HCT116 (cell line): Measurements from ENCODE around the gene DIAPH3. TPM values are rescaled to one million over a fixed set of nuclear protein-coding genes. Genes with fewer than 3 reads are reported as not detected.

Experiments
- ATAC-seq: fragments of 200-7000 bp; cut with Tn5 transposase; 2 replicates; pipeline ENCODE4 v1.9.1; 2020; ENCODE audit warnings: mild to moderate bottlenecking, moderate library complexity
- BruUV-seq: library from RNA; stranded (reverse); fragments of 400-500 nt; replicated peaks from 2 replicates; lab custom pipeline; 2021; lab: Mats Ljungman, UMichigan
- CTCF ChIA-PET: fragments of 300-600 bp; sonication (Branson Sonifier 250); formaldehyde crosslinking; loops from one replicate; lab custom pipeline; 2021; ENCODE audit warnings: antibody characterized with exemption; lab: Charles Lee
- POLR2A ChIA-PET: fragments of 300-600, 350-600 bp; sonication (Branson Sonifier 250); formaldehyde crosslinking; loops from one replicate; lab custom pipeline; 2021; ENCODE audit warnings: antibody characterized with exemption; lab: Charles Lee
- RAD21 ChIA-PET, 2 experiments: fragments of 300-600 bp; sonication (Branson Sonifier 250); formaldehyde crosslinking; loops; one replicate each; lab custom pipeline; 2023; ENCODE audit warnings: low total read pairs in 2 of 2; ENCODE audit not compliant: uncharacterized antibody in 2 of 2, unreplicated experiment in 2 of 2, low non-redundant PET in 1 of 2; lab: Charles Lee
- DNase-seq: peaks from one replicate; pipeline ENCODE4 v3.0.0-alpha.2; 2010; ENCODE audit warnings: low read depth, low spot score
- H2AFZ ChIP-seq: fragments of 200-600 bp; shearing (Covaris generic), sonication (generic); 2 replicates; pipeline ENCODE4 v1.6.1; 2017; ENCODE audit warnings: low read depth, mixed run types, mixed read lengths, antibody characterized with exemption, low read length; ENCODE audit not compliant: poor library complexity, severe bottlenecking
- H3K27ac ChIP-seq: 2 replicates; pipeline ENCODE4 v1.5.1; 2012; ENCODE audit warnings: low read depth, low read length
- H3K27me3 ChIP-seq: fragments of 200-600 bp; sonication (generic); 2 replicates; pipeline ENCODE4 v1.6.1; 2016; ENCODE audit warnings: mixed run types, low read length, mixed read lengths; ENCODE audit not compliant: insufficient read depth
- H3K36me3 ChIP-seq, 2 experiments: fragments of 200-500 bp in 1 of 2; fragments of 200-600 bp in 1 of 2; sonication (Bioruptor generic) in 1 of 2; sonication (generic) in 1 of 2; 2 replicates each; pipeline versions ENCODE4 v1.5.1 to v1.6.1; 2014 to 2016; ENCODE audit warnings: low read length in 2 of 2, inconsistent platforms in 1 of 2, mixed read lengths in 1 of 2, mixed run types in 1 of 2; ENCODE audit not compliant: insufficient read depth in 2 of 2, control insufficient read depth in 1 of 2
- H3K4me1 ChIP-seq, 2 experiments: fragments of 200-600 bp in 1 of 2; sonication (generic) in 1 of 2; 2 replicates each; pipeline versions ENCODE4 v1.5.1 to v1.6.1; 2012 to 2017; ENCODE audit warnings: low read length in 2 of 2, inconsistent platforms in 1 of 2, mild to moderate bottlenecking in 1 of 2, mixed read lengths in 1 of 2, mixed run types in 1 of 2, moderate library complexity in 1 of 2; ENCODE audit not compliant: insufficient read depth in 2 of 2, control insufficient read depth in 1 of 2
- H3K4me2 ChIP-seq: fragments of 200-600 bp; sonication (generic); 2 replicates; pipeline ENCODE4 v1.6.1; 2017; ENCODE audit warnings: mixed run types, low read length, mixed read lengths
- H3K4me3 ChIP-seq, 2 experiments: fragments of 200-600 bp in 1 of 2; sonication (generic) in 1 of 2; replicated peaks in 1 of 2; 2 replicates each; pipeline ENCODE4 v1.5.1; 2011 to 2016; ENCODE audit warnings: low read length in 2 of 2, control low read depth in 1 of 2, low read depth in 1 of 2, mild to moderate bottlenecking in 1 of 2, mixed read lengths in 1 of 2, mixed run types in 1 of 2
- H3K79me2 ChIP-seq: fragments of 200-600 bp; sonication (generic); 2 replicates; pipeline ENCODE4 v1.6.1; 2017; ENCODE audit warnings: mild to moderate bottlenecking, mixed run types, low read length, moderate library complexity, mixed read lengths; ENCODE audit not compliant: insufficient read depth
- H3K9ac ChIP-seq: fragments of 200-600 bp; sonication (generic); 2 replicates; pipeline ENCODE4 v1.6.1; 2016; ENCODE audit warnings: low read length, mixed read lengths
- H3K9me2 ChIP-seq: fragments of 200-600 bp; sonication (generic), shearing (Covaris generic); 2 replicates; pipeline ENCODE4 v1.6.1; 2017; ENCODE audit warnings: mixed run types, mild to moderate bottlenecking, moderate library complexity; ENCODE audit not compliant: insufficient read depth
- H3K9me3 ChIP-seq, 2 experiments: fragments of 200-500 bp in 1 of 2; fragments of 200-600 bp in 1 of 2; sonication (Bioruptor generic) in 1 of 2; sonication (generic) in 1 of 2; 2 replicates each; pipeline ENCODE4 v1.6.1; 2014 to 2017; ENCODE audit warnings: low read length in 2 of 2, mixed read lengths in 2 of 2, inconsistent platforms in 1 of 2, low read depth in 1 of 2, mild to moderate bottlenecking in 1 of 2, mixed run types in 1 of 2, moderate library complexity in 1 of 2; ENCODE audit not compliant: control insufficient read depth in 1 of 2, insufficient read depth in 1 of 2
- H4K20me1 ChIP-seq: fragments of 200-600 bp; sonication (generic), shearing (Covaris generic); 2 replicates; pipeline ENCODE4 v1.6.1; 2017; ENCODE audit warnings: mixed run types, mild to moderate bottlenecking, moderate library complexity; ENCODE audit not compliant: insufficient read depth
- CEBPB ChIP-seq: IDR thresholded peaks from 2 replicates; pipeline ENCODE4 v1.6.1; 2012; ENCODE audit warnings: low read depth
- EZH2 ChIP-seq: fragments of 200-600 bp; sonication (generic); IDR thresholded peaks from 2 replicates; pipeline ENCODE4 v1.6.1; 2017; ENCODE audit warnings: antibody characterized with exemption, mixed run types
- EZH2phosphoT487 ChIP-seq: fragments of 200-600 bp; IDR thresholded peaks from 2 replicates; pipeline ENCODE4 v1.6.1; 2018; ENCODE audit warnings: antibody characterized with exemption, borderline replicate concordance
- FOSL1 ChIP-seq: IDR thresholded peaks from 2 replicates; pipeline ENCODE4 v1.6.1; 2012; ENCODE audit warnings: low read depth
- MAX ChIP-seq: IDR thresholded peaks from 2 replicates; pipeline ENCODE4 v1.6.1; 2012
- RAD21 ChIP-seq: IDR thresholded peaks from 2 replicates; pipeline ENCODE4 v1.6.1; 2012; ENCODE audit warnings: low read depth, mild to moderate bottlenecking
- REST ChIP-seq: IDR thresholded peaks from 2 replicates; pipeline ENCODE4 v1.6.1; 2012; ENCODE audit warnings: low read depth
- SRF ChIP-seq: IDR thresholded peaks from 2 replicates; pipeline ENCODE4 v1.6.1; 2012; ENCODE audit warnings: low read depth
- YY1 ChIP-seq: IDR thresholded peaks from 2 replicates; pipeline ENCODE4 v1.6.1; 2011; ENCODE audit warnings: low read length, low read depth, moderate library complexity, mild to moderate bottlenecking; ENCODE audit not compliant: insufficient replicate concordance; ENCODE audit errors: extremely low read depth
- ZBTB33 ChIP-seq: IDR thresholded peaks from 2 replicates; pipeline ENCODE4 v1.6.1; 2011; ENCODE audit warnings: mild to moderate bottlenecking, low read length, moderate library complexity; ENCODE audit not compliant: insufficient replicate concordance; ENCODE audit errors: extremely low read depth
- ZFX ChIP-seq: fragments of 450-650 bp; IDR thresholded peaks from 2 replicates; pipeline ENCODE4 v1.6.1; 2017
- ZNF274 ChIP-seq: fragments of 200-500 bp; sonication (Bioruptor generic); IDR thresholded peaks from 2 replicates; pipeline ENCODE4 v1.6.1; 2014; ENCODE audit warnings: mild to moderate bottlenecking, low read depth, low read length, inconsistent platforms
- intact Hi-C: fragments of 100-400 bp; cut with micrococcal nuclease; formaldehyde crosslinking; loops from 2 replicates; pipeline ENCODE4 v1.10.0; 2022
- total RNA-seq: library from RNA; stranded (reverse); gene quantifications from one replicate; pipeline ENCODE4 v1.2.1, GENCODE V29; 2021; ENCODE audit not compliant: unreplicated experiment

The DIAPH3 gene
- total RNA-seq, 1 experiment from 2014 or later = 22.8 TPM

GRCh38 chr13:59746291-59746962, 417.3 kb downstream of the DIAPH3 start:
- Histone ChIP-seq H3K79me2 (no peaks in the 10 kb centered on the region), H3K27ac (no peak overlapping the region), H3K4me2 (no peak overlapping the region), H4K20me1 (no peaks in the 10 kb centered on the region), H3K9me2 (no peaks in the 10 kb centered on the region), H3K9me3 (no peaks in the 10 kb centered on the region), H2AFZ (no peak overlapping the region), H3K4me3 (no peak overlapping the region), H3K9ac (no peak overlapping the region), H3K4me1 (no peaks in the 10 kb centered on the region), H3K36me3 (no peaks in the 10 kb centered on the region), H3K27me3 (no peaks in the 10 kb centered on the region)
- RAD21 ChIA-PET = no interaction called here
- CTCF ChIA-PET = interaction anchor here (1.1 kb wide), 1 partner anchor 8 kb away, joined by 3 read pairs; no protein-coding TSS in a partner anchor
- no peak for ATAC-seq
- DNase-seq = no peak
- BruUV-seq = no TSS peak
- POLR2A ChIA-PET = no interaction called here
- intact Hi-C loops = no loop called here
- TF ChIP-seq SRF (no peak), YY1 (no peak), REST (no peak), RAD21 (no peak), MAX (no peak), EZH2 (no peak), ZBTB33 (no peak), CEBPB (no peak), EZH2phosphoT487 (no peak), ZFX (no peak), ZNF274 (no peak), FOSL1 (no peak)
